Left cardiac atrium (tissue), 4 donors: ENCODE measurements around the gene RDH12. TPM values are rescaled to one million over a fixed set of nuclear protein-coding genes. Genes with fewer than 3 reads are reported as not detected.
A peak's percentile ranks its signal among the peaks of the same experiment; 100 is the strongest.
"Not testable (repeated sequence)": the region's sequence is repeated elsewhere in the genome, so short reads cannot be mapped to it uniquely, and the experiment has no call there.

ENCODE experiments used
- ATAC-seq, 2 donors: fragments of 200-7000 bp; cut with Tn5 transposase; one replicate each; pipeline ENCODE4 v1.9.1; 2020; ENCODE audit warnings: mild to moderate bottlenecking in 2 of 2, moderate library complexity in 2 of 2
- DNase-seq: peaks from one replicate; pipeline ENCODE4 v3.0.0-alpha.2; 2020
- intact Hi-C, 2 donors: fragments of 100-400 bp; cut with DNase I; formaldehyde crosslinking; loops; one replicate each; pipeline versions ENCODE4 v1.14.1 to v1.15.1; 2022 to 2023
- long read RNA-seq: library from polyadenylated mRNA; unstranded; transcript quantifications from one replicate; pipeline ENCODE4 v2.0.0, GENCODE V29; 2021
- total RNA-seq, 2 donors: library from RNA; stranded (reverse); fragmentation: NEBNext Ultra II Directional; extraction: Animal tissue kit (Norgen Biotek cat#: 25700); gene quantifications; one replicate each; pipeline ENCODE4 v1.2.1, GENCODE V29; 2021
- donor health status: DM: no; HTN: yes; CAD: no.
- donor health status: DM: no; HTN: yes; CAD: no; lungs with severe emphysema.
- donor health status: DM: yes; HTN: yes; CAD: no.
- donor health status: Dilated cardiomyopathy.

The RDH12 gene
- not detected for total RNA-seq
- long read RNA-seq, partial matches to known transcripts, result 1 of 1 reads
- long read RNA-seq, other reads (novel, unspliced or antisense), result 0 of 1 reads

GRCh38 chr14:67701492-67701891 lies at the start of gene RDH12:
TSS of gene RDH12 (plus strand) at chr14:67701886. CDS start at chr14:67722643, 20,757 bp downstream.
- ATAC-seq, intact Hi-C loops, DNase-seq: not testable (repeated sequence)

GRCh38 chr14:67652189-67652588 lies 49.5 kb upstream of the RDH12 start:
- intact Hi-C loops, result no loop called here
- no peak for DNase-seq
- ATAC-seq, result no peak

GRCh38 chr14:67653651-67654280 lies 47.9 kb upstream of the RDH12 start:
- peak in 1 of 2 donors; percentile 30 for ATAC-seq
- DNase-seq, result no peak
- intact Hi-C loops, result no loop called here

GRCh38 chr14:67663633-67664032 lies 38.1 kb upstream of the RDH12 start:
- intact Hi-C loops, result loop anchor here in 1 of 2 donors (10.0 kb wide), 1 partner anchor 139 kb away; no protein-coding TSS in a partner anchor
- ATAC-seq (no peak), DNase-seq (no peak)

DNA sequence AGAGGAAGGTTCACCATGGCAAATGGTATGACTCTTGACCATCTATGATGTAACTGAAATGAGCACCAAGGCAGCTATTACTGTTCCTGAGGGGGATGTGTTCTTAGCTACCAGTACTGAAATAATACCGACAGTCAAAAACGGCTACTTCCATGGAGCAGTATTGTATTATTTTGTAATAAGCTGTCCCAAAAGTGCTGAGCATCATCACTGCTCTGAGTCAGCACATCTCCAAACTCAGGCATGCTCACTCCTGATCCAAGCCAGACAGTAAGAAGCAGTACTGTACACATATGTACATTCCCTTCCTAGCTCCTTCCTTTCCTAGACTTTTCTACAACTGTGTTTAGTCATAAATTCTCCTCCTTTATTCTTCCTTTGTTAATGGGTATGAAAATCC lies 35.8 kb upstream of the RDH12 start:
- intact Hi-C loops, result loop anchor here in 1 of 2 donors (5.0 to 10.0 kb wide), 2 partner anchors 49 to 141 kb away; partner anchors contain the start of gene ARG2
- peak; percentile 43 to 54 for ATAC-seq
- no peak for DNase-seq

DNA sequence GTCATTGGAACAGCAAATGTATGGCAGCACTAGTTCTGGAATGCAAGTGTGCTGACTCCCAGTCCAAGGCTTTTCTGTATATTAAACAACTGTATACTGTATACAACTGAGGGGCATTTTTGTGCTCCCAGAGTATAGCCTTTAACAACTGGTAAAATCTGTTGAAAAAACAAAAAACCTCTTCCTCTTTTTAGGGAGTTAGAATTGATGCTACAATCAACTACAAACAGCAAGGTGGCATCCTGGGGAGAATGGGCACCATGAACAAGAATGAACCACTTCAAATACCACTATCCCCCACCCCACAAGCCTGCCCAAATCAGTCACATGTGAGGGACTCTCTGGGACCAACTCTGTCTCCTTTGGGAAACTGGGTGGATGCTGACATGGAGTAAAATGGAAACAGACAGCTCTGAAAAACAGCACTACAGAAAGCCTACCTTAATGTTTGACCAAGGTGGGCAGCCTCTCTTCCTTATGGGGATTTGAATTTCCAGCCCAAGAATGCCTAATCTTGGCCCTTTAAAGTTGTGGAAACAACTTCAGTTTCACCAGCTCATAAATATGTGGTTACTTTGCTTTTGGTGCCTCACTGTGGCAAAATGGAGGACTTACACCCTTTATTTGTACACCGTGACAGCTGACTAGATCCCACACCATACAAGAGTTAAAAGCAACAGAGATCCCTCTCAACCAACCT lies 34.8 kb upstream of the RDH12 start:
- peak; percentile 81 to 82 for ATAC-seq
- intact Hi-C loops, result loop anchor here in 1 of 2 donors (5.0 to 10.0 kb wide), 2 partner anchors 50 to 142 kb away; partner anchors contain the start of gene ARG2
- DNase-seq, result no peak

- intact Hi-C loops, result loop anchor here in 1 of 2 donors (5.0 to 10.0 kb wide), 2 partner anchors 51 to 144 kb away; partner anchors contain the start of gene ARG2
- DNase-seq (no peak), ATAC-seq (no peak)
Measured at GRCh38 chr14:67668559-67668958, 33.1 kb upstream of the RDH12 start.

DNA sequence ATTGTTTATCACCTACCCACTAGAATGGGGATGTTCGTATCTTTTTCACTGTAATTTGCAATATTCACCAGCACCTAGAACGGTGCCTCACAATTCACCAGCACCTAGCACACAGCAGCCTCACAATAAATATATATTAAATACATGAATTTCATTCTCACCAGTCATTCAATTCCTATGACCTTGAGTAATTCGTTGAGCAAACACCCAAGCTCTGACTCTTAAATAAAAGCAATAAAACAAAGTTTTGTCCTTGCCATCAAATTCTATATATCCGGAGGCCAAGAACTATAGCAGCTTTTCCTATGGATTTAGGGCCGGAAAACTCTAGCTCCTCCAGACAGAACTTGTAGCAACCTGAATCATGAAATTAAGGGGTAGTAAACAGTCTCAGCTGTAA lies 28.2 kb upstream of the RDH12 start:
- intact Hi-C loops, result no loop called here
- DNase-seq (no peak), ATAC-seq (no peak)

GRCh38 chr14:67674139-67674479 lies 27.6 kb upstream of the RDH12 start:
- intact Hi-C loops, result no loop called here
- DNase-seq, result peak; percentile 80
- ATAC-seq, result peak; percentile 87 to 89

GRCh38 chr14:67674480-67675218 lies 27.0 kb upstream of the RDH12 start, which contains the start of gene VTI1B:
TSS of gene VTI1B (minus strand) at chr14:67674632. CDS start at chr14:67674489, 143 bp downstream.
- ATAC-seq (peak; percentile 97 to 98), DNase-seq (peak; percentile 86)
- intact Hi-C loops, result no loop called here

DNA sequence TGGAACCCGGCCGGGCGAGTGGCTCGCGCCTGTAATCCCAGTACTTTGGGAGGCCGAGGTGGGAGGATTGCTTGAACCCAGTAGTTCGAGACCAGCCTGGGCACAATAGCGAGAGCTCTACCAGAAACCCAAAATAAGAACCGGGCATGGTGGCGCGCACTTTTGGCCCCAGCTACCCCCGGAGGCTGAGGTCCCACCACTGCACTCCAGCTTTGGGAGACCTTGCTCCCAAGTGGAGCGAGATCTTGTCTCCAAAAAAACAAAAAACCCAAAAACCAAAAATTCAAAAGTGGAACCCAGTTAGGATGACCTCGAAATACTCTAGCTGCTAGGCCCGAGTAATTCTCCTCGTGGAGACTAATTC lies 26.5 kb upstream of the RDH12 start:
- ATAC-seq (no peak), DNase-seq (no peak)
- intact Hi-C loops, result no loop called here

DNA sequence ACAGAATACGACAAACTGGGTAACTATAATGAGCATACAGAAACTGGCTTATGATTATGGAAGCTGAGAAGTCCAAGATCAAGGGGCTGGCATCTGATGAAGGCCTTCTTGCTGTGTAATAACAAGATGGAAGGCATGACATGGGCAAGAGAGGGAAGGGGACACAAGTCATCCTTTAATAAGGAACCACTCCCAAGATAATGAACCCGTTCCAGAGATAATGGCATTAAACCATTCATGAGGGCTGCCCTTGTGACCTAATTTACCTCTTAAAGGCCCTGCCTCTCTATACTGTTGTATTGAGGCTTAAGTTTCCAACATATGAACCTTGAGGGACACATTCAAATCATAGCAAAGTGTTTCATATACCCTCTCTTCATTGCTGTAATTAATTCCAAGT lies 22.7 kb upstream of the RDH12 start:
- ATAC-seq, result no peak
- DNase-seq, result no peak

DNA sequence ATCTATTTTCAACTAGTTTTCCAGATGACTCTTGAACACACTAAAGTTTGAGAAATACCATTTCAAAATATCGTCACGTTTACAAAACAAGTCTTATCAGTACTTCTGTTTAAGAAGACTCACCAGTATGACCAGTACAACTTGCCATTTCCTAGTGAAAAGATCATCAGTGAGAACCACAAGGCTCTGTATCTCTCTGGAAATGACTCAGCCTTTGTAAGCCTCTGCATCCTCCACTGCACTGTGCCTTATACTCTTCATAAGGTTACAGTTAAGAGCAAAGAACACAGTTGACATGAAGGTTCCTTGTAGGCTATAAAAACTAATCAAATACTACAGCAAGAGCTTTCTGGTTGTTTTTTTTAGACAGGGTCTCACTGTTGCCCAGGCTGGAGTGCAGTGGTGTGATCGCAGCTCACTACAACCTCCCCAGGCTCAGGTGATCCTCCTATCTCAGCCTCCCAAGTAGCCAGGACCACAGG lies 21.5 kb upstream of the RDH12 start:
- DNase-seq, result no peak
- ATAC-seq, result peak in 1 of 2 donors; percentile 45
- intact Hi-C loops, result no loop called here

More for the DNA sequence above, 22.7 kb upstream of the RDH12 start:
- intact Hi-C loops, result no loop called here

- no peak for DNase-seq
- ATAC-seq, result peak in 1 of 2 donors; percentile 51
- intact Hi-C loops, result no loop called here
Measured at GRCh38 chr14:67680941-67681340, 20.7 kb upstream of the RDH12 start.

DNA sequence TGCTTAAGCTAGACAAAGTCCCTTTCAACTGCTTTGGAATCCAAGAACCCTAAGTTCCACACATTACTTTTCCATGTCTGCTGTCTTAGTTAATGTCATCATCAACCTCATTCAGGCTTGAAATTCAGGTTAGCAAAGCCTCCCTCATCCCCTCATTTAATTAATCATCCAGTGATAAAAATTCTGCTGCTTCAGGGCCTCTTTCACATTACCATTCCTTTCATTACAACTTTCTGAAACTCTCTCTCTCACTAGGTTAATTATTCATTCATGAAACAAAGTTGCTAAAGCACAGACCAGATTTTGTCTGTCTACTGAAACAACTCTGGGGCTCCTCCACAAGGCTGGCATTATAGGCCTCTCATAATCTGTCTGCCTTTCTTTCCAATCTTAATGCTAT lies 17.8 kb upstream of the RDH12 start:
- DNase-seq (no peak), ATAC-seq (no peak)
- intact Hi-C loops, result no loop called here

DNA sequence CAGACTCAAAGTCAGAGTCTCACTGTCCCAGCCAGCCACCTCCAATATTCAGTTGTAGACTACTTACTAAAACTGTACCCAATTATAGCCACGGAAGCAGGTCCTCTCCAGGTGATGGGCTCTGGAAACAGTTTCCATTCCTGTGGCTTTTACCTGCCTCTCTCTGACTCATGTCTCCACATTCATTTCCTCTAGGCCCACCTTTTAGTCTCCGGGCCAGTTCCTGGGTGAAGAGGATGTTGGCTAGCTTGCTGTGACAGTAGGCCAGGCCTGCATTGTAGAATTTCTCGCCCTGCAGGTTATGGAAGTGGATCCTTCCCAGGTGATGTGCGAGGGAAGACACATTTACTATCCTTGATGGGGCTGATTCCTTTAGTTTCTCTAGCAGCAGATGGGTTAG lies 11.7 kb upstream of the RDH12 start:
- intact Hi-C loops, result loop anchor here in 1 of 2 donors (10.0 kb wide), 1 partner anchor 75 kb away; the partner anchor contains the start of gene ARG2
- ATAC-seq (no peak), DNase-seq (no peak)

- DNase-seq (peak; percentile 56), ATAC-seq (peak; percentile 71 to 88)
- intact Hi-C loops, result loop anchor here in 1 of 2 donors (10.0 kb wide), 1 partner anchor 80 kb away; the partner anchor contains the start of gene ARG2
Measured at GRCh38 chr14:67694791-67695393, 6.8 kb upstream of the RDH12 start.

DNA sequence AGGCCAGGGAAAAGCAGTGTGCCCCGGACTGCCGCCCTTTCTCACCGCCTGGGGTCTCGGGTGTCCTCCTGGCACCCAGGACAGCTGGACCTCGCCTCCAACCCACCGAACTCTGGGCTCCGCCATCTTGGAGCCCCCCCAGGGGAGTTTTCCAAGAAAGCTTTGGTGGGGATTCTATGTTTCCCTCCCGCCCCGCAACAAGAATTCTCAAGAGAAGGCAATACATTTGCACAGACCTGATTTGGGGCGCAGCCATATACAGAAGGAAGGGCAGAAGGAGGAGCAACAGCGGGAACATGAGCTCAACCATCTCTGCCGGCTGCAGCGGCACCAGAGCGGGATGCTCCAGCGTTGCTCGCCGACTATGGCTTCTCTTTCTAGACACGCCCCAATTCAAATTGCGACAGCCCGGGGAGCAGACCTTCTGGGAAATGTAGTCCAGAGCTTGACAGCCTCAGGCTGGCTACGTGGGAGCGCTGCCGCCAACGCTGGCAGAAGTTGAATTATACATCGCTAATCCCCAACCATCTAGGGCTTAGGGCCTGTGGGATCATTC lies 6.2 kb upstream of the RDH12 start, which contains the start of gene RDH11:
Gene RDH11 (minus strand): TSS at position 371 of the 556 bp plus-strand sequence. CDS start 61 bp downstream, at position 310.
- peak; percentile 90 for DNase-seq
- ATAC-seq, result peak; percentile 99
- intact Hi-C loops, result loop anchor here in 1 of 2 donors (10.0 kb wide), 1 partner anchor 81 kb away; the partner anchor contains the start of gene ARG2
